ENCODE measurements around the gene PPP3CA.
A peak's percentile ranks its signal among the peaks of the same experiment; 100 is the strongest.
"Not testable (repeated sequence)": the region's sequence is repeated elsewhere in the genome, so short reads cannot be mapped to it uniquely, and the experiment has no call there.

The PPP3CA gene

GRCh38 chr4:101141230-101141629, 206.1 kb downstream of the PPP3CA start:
- no peak for DNase-seq (ENCODE audit: low spot score)

DNA sequence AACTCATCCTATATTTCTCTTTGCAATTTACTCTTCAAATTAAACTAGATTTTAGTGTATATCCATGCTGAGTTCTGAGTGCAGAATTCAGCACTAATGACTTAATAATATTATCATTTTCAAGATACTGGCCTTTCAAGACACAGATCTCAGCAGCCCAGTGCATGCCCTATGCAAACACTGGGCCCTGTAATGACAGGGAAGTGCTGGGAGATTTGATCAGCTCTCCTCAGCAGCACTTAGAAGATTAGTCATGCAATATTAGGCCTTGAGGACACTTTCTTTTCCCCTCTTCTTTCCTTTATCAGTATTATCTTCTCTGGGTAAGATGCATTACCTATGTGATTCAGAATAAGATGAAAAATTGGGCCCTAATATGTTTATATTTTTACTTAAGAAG, 207.1 kb downstream of the PPP3CA start:
- DNase-seq (ENCODE audit: low spot score) = no peak

DNA sequence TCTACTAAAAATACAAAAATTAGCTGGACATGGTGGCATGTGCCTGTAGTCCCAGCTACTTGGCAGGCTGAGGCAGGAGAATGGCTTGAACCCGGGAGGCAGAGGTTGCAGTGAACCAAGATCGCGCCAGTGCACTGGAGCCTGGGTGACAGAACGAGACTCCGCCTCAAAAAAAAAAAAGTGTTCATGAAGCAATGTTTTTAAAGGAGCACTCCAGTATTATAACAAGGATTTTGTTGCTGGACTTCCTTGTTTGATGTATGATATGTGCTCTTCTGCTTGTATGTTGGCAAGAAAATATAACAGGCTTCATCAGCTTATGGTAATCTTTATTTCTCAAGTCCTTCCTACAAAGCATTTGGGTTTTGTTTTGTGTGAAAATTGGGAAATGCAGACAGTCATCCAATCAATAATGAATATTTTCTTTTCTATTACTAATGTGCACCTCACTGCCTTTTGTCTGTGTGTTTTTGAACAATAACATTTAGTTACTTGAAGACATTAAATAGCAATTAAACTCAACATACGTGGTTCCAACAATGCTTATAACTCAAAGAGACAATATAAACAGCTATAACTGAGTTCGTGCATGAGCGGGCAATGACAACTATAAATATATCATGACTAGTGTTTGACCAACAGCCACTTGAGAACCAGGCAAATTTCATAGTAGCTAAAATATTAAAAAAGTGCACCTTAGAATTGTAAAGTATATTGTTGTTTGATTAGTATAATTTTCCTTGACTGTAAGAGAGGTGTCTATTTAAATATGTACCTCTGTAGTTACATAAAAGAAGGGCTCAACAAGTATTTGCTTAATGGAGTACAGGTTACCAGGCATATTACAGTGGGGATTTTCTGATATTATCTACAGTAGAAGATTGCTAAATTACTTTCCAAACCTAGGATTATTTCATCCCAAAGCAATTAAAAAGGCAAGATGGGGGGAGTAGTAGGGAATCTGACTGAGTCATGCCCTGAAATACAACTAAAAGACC, 210.7 kb downstream of the PPP3CA start:
- no peak for DNase-seq (ENCODE audit: low spot score)

GRCh38 chr4:101135371-101136010, 211.8 kb downstream of the PPP3CA start:
- DNase-seq (ENCODE audit: low spot score) = no peak

- DNase-seq (ENCODE audit: low spot score) = not testable (repeated sequence)
Observed at GRCh38 chr4:101131058-101131457, 216.3 kb downstream of the PPP3CA start.

DNA sequence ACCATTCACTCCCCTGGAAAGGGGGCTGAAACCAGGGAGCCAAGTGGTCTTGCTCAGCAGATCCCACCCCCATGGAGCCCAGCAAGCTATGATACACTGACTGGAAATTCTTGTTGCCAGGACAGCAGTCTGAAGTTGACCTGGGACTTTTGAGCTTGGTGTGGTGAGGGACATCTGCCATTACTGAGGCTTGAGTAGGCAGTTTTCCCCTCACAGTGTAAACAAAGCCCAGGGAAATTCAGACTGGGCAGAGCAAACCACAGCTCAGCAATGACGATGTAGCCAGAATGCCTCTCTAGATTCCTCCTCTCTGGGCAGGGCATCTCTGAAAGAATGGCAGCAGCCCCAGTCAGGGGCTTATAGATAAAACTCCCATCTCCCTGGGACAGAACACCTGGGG, 218.4 kb downstream of the PPP3CA start:
- DNase-seq (ENCODE audit: low spot score) = not testable (repeated sequence)

DNA sequence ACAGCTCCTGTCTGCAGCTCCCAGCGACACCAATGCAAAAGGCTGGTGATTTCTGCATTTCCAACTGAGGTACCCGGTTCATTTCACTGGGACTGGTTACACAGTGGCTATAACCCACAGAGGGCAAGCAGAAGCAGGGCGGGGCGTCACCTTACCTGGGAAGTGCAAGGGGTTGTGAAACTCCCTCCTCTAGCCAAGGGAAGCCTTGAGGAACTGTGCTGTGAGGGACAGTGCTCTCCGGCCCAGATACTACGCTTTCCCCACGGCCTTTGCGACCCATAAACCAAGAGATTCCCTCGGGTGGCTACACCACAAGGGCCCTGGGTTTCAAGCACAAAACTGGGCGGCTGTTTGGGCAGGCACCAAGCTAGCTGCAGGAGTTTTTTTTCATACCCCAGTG, 218.9 kb downstream of the PPP3CA start:
- no peak for DNase-seq (ENCODE audit: low spot score)

- no peak for DNase-seq (ENCODE audit: low spot score)
Observed at GRCh38 chr4:101127176-101127790, 220.0 kb downstream of the PPP3CA start.

DNA sequence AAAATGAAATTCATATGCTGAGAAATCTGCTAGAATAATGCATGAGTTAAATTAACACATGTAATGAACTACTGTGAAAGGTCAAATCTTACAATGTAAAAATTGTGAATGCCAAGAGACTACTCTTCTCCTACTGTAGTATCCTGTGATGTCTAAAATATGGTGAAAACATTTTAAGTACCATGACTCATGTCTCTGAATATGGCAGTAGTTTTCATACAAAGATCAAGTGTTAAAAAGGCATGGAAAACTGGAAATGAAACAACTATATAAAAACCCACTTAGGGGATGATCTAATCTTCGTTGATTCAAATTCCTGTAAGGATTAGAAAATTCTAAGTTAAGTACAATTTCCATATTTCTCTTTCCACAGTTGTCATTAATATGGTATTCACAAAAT, 221.3 kb downstream of the PPP3CA start:
- no peak for DNase-seq (ENCODE audit: low spot score)

DNA sequence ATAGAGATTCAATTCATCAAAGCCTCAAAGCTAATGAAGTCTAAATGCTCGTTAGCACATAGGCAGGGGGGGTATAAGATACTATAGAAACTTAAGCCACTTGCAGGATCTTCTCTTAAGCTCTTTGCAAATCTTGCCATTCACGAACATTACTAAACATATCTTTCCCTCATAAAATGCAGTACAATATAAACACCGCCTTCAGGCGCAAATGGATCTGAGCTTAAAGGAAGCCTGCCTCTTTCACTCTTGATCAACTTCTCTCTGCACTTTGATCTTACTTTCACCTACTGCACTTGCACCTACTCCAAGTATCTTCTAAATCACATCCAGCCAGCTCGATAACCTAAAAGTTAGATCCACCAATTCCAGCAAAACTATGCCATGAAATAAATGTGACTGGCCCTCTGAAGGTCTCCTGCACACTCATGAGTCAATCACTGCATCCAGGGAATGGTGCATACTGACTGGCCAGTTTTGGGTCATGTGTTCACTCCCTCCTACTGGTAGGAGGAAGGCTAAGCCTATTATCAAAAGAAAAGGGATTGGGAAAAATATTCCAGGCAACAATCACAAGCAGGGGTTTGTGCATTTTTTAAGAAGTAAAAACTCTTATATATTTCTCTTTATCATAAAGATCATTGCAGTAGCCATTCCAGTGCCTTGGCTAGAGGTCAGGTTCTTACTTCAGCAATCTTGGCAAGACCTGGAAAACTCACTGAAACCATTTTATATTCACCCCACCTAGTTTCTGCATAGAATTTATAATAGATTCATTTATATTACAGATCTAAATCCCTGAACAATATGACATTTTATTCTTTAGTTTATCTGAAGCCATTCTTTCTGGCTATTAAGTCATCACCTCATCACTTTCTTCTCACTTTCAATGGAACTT, 222.0 kb downstream of the PPP3CA start:
- no peak for DNase-seq (ENCODE audit: low spot score)

- no peak for DNase-seq (ENCODE audit: low spot score)
Observed at GRCh38 chr4:101123231-101123630, 224.1 kb downstream of the PPP3CA start.

- no peak for DNase-seq (ENCODE audit: low spot score)
Observed at GRCh38 chr4:101122019-101122418, 225.3 kb downstream of the PPP3CA start.

DNA sequence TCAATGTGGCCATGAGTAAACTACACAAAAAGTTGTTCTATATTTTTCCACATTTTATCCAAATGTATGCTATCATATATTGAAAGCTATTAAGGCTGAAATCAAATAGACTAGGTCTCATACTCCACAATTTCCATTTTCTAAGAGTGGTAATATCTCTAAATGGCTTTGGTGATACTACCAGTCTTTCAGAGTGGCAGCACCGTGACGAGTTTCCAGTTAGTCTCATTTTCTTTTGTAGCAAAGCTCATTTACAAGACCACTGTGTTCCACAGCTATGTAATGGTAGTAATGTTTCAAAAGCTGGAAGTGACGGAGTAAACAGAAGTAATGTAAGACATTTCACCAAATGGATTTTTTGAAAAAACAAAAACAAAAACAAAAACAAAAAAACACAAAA, 228.2 kb downstream of the PPP3CA start:
- DNase-seq (ENCODE audit: low spot score) = no peak

DNA sequence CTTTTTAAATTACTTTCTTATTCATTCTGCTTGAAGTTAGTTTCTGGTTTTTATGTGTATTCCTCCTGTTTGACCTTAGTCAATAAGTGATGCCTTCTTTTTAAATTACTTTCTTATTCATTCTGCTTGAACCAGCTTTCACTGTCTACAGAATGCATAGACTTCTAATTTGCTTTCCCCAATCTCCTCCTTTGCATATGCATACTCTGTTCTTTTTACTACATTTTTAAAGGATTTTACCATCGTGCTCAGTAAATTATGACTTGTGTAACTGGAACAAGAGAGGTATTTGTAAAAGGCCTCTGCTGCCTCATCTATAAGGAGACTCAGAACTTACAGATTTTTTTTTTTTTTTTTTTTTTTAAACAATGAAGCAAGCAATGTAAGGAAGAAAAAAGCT, 228.7 kb downstream of the PPP3CA start:
- no peak for DNase-seq (ENCODE audit: low spot score)

- DNase-seq (ENCODE audit: low spot score) = no peak
Observed at GRCh38 chr4:101115887-101116286, 231.4 kb downstream of the PPP3CA start.

DNA sequence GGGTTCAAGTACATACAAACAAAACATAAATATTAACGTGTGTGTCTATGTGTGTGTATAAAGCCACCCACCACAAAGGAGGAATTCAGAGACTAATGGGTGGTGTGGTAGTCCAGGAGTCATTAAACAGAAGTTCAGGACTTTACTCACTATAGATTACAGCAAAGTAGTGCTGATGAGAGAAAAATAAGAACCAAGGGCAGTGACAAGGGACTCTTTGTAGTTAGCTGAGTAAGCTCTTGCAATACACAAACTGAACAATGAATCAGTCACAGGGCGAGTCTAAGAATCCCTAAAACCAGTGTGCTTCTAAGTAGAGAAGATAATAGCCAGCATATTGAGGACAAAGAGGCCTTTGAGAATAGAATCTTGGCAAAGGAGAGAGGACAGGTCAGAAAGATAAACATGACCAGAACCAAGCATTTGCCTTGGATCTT, 232.4 kb downstream of the PPP3CA start:
- peak; percentile 93 for DNase-seq (ENCODE audit: low spot score)

GRCh38 chr4:101104312-101105052, 242.8 kb downstream of the PPP3CA start:
- no peak for DNase-seq (ENCODE audit: low spot score)

- peak; percentile 55 for DNase-seq (ENCODE audit: low spot score)
Observed at GRCh38 chr4:101103381-101104142, 243.8 kb downstream of the PPP3CA start.

DNA sequence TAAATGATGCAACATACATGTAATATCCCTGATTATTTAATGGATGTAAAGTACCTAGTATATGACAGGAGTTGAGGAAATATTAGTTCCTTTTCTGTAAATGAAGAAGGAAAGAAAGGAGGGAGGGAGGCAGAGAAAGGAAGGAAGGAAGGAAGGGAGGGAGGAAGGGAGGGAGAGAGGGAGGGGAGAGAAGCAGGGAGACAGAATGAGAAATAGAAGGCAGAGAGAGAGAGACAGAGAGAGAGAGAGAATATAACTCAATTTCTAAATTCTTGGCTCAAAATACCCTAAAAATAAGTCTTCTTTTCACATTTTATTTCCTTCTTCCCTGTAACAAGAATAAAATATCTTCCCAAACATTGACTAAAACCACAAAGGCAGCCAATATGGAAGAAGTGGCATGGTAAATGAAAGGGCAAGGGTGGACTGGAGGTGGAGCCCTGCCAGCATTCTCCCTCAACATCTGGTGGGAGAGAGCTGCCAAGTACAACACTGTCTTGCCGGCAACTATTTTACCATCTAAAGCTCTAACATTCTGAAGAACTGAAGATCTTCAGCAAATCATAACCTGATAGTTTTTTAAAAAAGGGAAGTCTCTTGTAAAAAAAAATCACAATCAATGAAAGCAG, 245.1 kb downstream of the PPP3CA start:
- DNase-seq (ENCODE audit: low spot score) = peak; percentile 72

- no peak for DNase-seq (ENCODE audit: low spot score)
Observed at GRCh38 chr4:101101072-101101471, 246.3 kb downstream of the PPP3CA start.
